Measurements from ENCODE around the gene C18orf63. TPM values are rescaled to one million over a fixed set of nuclear protein-coding genes. Genes with fewer than 3 reads are reported as not detected.
"Not testable (repeated sequence)": the region's sequence is repeated elsewhere in the genome, so short reads cannot be mapped to it uniquely, and the experiment has no call there.

The C18orf63 gene
- total RNA-seq, 4 donors from 2014 or later: not detected

DNA sequence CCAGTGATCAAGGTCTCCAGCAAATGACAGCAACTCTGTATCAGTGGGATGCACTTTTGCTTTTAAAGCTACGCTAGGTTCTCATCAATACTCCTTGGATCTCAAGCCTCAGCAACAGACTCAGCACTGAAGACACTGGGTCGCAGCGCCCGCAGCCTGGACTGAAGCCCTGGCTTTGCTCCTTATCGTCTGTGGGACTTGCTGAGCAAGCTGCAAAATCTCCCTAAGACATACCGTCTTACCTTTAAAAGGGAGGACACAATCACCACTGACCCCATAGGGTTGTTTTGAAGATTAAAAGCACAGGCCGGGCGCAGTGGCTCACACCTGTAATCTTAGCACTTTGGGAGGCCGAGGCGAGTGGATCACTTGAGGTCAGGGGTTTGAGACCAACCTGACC is 32.0 kb upstream of the C18orf63 start:
- Histone ChIP-seq H3K36me3 (no peaks in the 10 kb centered on the region), H3K4me3 (no peak overlapping the region), H3K27me3 (no peaks in the 10 kb centered on the region), H3K9me3 (no peaks in the 10 kb centered on the region), H3K4me1 (peaks cover 27 to 49% (median 41%) of the 10 kb centered on the region in 4 donors), H3K27ac (peak overlapping the region; percentile 61 to 91 (median 78))
- TF ChIP-seq, protein P1, sequence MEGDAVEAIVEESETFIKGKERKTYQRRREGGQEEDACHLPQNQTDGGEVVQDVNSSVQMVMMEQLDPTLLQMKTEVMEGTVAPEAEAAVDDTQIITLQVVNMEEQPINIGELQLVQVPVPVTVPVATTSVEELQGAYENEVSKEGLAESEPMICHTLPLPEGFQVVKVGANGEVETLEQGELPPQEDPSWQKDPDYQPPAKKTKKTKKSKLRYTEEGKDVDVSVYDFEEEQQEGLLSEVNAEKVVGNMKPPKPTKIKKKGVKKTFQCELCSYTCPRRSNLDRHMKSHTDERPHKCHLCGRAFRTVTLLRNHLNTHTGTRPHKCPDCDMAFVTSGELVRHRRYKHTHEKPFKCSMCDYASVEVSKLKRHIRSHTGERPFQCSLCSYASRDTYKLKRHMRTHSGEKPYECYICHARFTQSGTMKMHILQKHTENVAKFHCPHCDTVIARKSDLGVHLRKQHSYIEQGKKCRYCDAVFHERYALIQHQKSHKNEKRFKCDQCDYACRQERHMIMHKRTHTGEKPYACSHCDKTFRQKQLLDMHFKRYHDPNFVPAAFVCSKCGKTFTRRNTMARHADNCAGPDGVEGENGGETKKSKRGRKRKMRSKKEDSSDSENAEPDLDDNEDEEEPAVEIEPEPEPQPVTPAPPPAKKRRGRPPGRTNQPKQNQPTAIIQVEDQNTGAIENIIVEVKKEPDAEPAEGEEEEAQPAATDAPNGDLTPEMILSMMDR (IDR thresholded peaks at IDR 0.05): peak in 1 of 5 experiments; percentile 10
- TF ChIP-seq EP300 (IDR thresholded peaks at IDR 0.05; ENCODE audit: low read depth): no peak
- TF ChIP-seq POLR2A (IDR thresholded peaks at IDR 0.05): no peak
- intact Hi-C loops (cut with DNase I; ENCODE audit: low total_unique reads): loop anchor here (2.0 kb wide), 1 partner anchor 49 kb away; no protein-coding TSS in a partner anchor
- 76% methylated on average over 10 of the region's 10 CpGs; no CpG with 5 or more reads in 1 of the 2 donors for WGBS, 2 donors (ENCODE audit: low coverage in 1 of 2)
- in situ Hi-C loops (cut with MboI; ENCODE audit: low pct_ligation_motif_present in 1 of 4, low pct_unique_long_range_greater_than_20kb in 1 of 4, low sequenced_read_pairs in 3 of 4): no loop called here
- no peak for DNase-seq

- TF ChIP-seq POLR2AphosphoS5 (IDR thresholded peaks at IDR 0.05): peak in 2 of 3 donors; percentile 51 to 66
- TF ChIP-seq, protein P1 (IDR thresholded peaks at IDR 0.05): no peak
- intact Hi-C loops (cut with DNase I; ENCODE audit: low total_unique reads) (loop anchor here (2.0 kb wide), 1 partner anchor 50 kb away; no protein-coding TSS in a partner anchor), in situ Hi-C loops (cut with MboI; ENCODE audit: low pct_ligation_motif_present in 1 of 4, low pct_unique_long_range_greater_than_20kb in 1 of 4, low sequenced_read_pairs in 3 of 4) (no loop called here)
- Histone ChIP-seq H3K36me3 (no peaks in the 10 kb centered on the region), H3K9me3 (no peaks in the 10 kb centered on the region), H3K4me1 (peaks cover 27 to 56% (median 44%) of the 10 kb centered on the region in 4 donors), H3K4me3 (no peak overlapping the region), H3K27me3 (no peaks in the 10 kb centered on the region), H3K27ac (peak overlapping the region; percentile 71 to 91 (median 78))
- DNase-seq: no peak
- WGBS, 2 donors (ENCODE audit: low coverage in 1 of 2): 33 to 53% methylated on average over 6 to 11 of the region's 11 CpGs
These were observed 31.3 kb upstream of the C18orf63 start for GRCh38 chr18:74284191-74284979.

GRCh38 chr18:74284980-74285355 is 30.7 kb upstream of the C18orf63 start:
- no peaks in the 10 kb centered on the region for H3K27me3 ChIP-seq
- DNase-seq: no peak
- H3K4me3 ChIP-seq: no peak overlapping the region
- 89% methylated on average over 1 of the region's 1 CpG; no CpG with 5 or more reads in 1 of the 2 donors for WGBS, 2 donors (ENCODE audit: low coverage in 1 of 2)
- no peak for TF ChIP-seq POLR2A (IDR thresholded peaks at IDR 0.05)
- peaks cover 27 to 62% (median 47%) of the 10 kb centered on the region in 4 donors for H3K4me1 ChIP-seq
- H3K36me3 ChIP-seq: no peaks in the 10 kb centered on the region
- H3K27ac ChIP-seq: peak overlapping the region; percentile 71 to 91 (median 78)
- H3K9me3 ChIP-seq: no peaks in the 10 kb centered on the region
- intact Hi-C loops (cut with DNase I; ENCODE audit: low total_unique reads) (loop anchor here (2.0 kb wide), 1 partner anchor 50 kb away; no protein-coding TSS in a partner anchor), in situ Hi-C loops (cut with MboI; ENCODE audit: low pct_ligation_motif_present in 1 of 4, low pct_unique_long_range_greater_than_20kb in 1 of 4, low sequenced_read_pairs in 3 of 4) (no loop called here)

- H3K4me1 ChIP-seq: peaks cover 27 to 68% (median 51%) of the 10 kb centered on the region in 4 donors
- H3K4me3 ChIP-seq; H3K27me3 ChIP-seq; DNase-seq; H3K36me3 ChIP-seq; H3K9me3 ChIP-seq; in situ Hi-C loops (cut with MboI; ENCODE audit: low pct_ligation_motif_present in 1 of 4, low pct_unique_long_range_greater_than_20kb in 1 of 4, low sequenced_read_pairs in 3 of 4): not testable (repeated sequence)
- whole genome bisulfite sequencing, 2 donors (ENCODE audit: low coverage in 1 of 2): 72 to 100% methylated on average over 2 to 3 of the region's 3 CpGs
- intact Hi-C loops (cut with DNase I; ENCODE audit: low total_unique reads): loop anchor here (2.0 kb wide), 1 partner anchor 51 kb away; no protein-coding TSS in a partner anchor
- peak overlapping the region; percentile 71 to 91 (median 78) for H3K27ac ChIP-seq
These were observed 30.1 kb upstream of the C18orf63 start for GRCh38 chr18:74285583-74285982.

- no peak for DNase-seq
- H3K27ac ChIP-seq: peak overlapping the region; percentile 71 to 91 (median 78)
- intact Hi-C loops (cut with DNase I; ENCODE audit: low total_unique reads): no loop called here
These were observed 29.4 kb upstream of the C18orf63 start for GRCh38 chr18:74286106-74286855.

More at GRCh38 chr18:74286106-74286855, 29.4 kb upstream of the C18orf63 start:
- H3K36me3 ChIP-seq: no peaks in the 10 kb centered on the region
- no peak overlapping the region for H3K4me3 ChIP-seq
- H3K4me1 ChIP-seq: peaks cover 21 to 66% (median 54%) of the 10 kb centered on the region in 4 donors
- in situ Hi-C loops (cut with MboI; ENCODE audit: low pct_ligation_motif_present in 1 of 4, low pct_unique_long_range_greater_than_20kb in 1 of 4, low sequenced_read_pairs in 3 of 4): no loop called here
- no peaks in the 10 kb centered on the region for H3K27me3 ChIP-seq
- 78 to 90% methylated on average over 3 to 4 of the region's 4 CpGs for WGBS, 2 donors (ENCODE audit: low coverage in 1 of 2)
- no peaks in the 10 kb centered on the region for H3K9me3 ChIP-seq
- TF ChIP-seq POLR2AphosphoS5 (IDR thresholded peaks at IDR 0.05): no peak
- TF ChIP-seq POLR2A (IDR thresholded peaks at IDR 0.05): no peak
- TF ChIP-seq EP300 (IDR thresholded peaks at IDR 0.05; ENCODE audit: low read depth): no peak
- TF ChIP-seq, protein P1 (IDR thresholded peaks at IDR 0.05): no peak

Data from transverse colon (tissue), 4 donors.